ENCODE data around the gene ABHD5.

- TF ChIP-seq POLR2AphosphoS5 (IDR thresholded peaks at IDR 0.05; ENCODE audit: low read depth, low read length) (no peak), CTCF (IDR thresholded peaks at IDR 0.05) (no peak), SIN3A (IDR thresholded peaks at IDR 0.05; ENCODE audit: borderline replicate concordance, insufficient read depth, low read depth, low read length) (no peak)
- TF ChIP-seq, protein P1, sequence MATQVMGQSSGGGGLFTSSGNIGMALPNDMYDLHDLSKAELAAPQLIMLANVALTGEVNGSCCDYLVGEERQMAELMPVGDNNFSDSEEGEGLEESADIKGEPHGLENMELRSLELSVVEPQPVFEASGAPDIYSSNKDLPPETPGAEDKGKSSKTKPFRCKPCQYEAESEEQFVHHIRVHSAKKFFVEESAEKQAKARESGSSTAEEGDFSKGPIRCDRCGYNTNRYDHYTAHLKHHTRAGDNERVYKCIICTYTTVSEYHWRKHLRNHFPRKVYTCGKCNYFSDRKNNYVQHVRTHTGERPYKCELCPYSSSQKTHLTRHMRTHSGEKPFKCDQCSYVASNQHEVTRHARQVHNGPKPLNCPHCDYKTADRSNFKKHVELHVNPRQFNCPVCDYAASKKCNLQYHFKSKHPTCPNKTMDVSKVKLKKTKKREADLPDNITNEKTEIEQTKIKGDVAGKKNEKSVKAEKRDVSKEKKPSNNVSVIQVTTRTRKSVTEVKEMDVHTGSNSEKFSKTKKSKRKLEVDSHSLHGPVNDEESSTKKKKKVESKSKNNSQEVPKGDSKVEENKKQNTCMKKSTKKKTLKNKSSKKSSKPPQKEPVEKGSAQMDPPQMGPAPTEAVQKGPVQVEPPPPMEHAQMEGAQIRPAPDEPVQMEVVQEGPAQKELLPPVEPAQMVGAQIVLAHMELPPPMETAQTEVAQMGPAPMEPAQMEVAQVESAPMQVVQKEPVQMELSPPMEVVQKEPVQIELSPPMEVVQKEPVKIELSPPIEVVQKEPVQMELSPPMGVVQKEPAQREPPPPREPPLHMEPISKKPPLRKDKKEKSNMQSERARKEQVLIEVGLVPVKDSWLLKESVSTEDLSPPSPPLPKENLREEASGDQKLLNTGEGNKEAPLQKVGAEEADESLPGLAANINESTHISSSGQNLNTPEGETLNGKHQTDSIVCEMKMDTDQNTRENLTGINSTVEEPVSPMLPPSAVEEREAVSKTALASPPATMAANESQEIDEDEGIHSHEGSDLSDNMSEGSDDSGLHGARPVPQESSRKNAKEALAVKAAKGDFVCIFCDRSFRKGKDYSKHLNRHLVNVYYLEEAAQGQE (IDR thresholded peaks at IDR 0.05; ENCODE audit: insufficient read depth in 1 of 2, low read depth in 2 of 2, low read length in 1 of 2): no peak
Measured at GRCh38 chr3:43735618-43736017, 44.9 kb downstream of the ABHD5 start.

Measured in Panc1 (cell line).